ENCODE data around the gene ROCK2.
A peak's percentile ranks its signal among the peaks of the same experiment; 100 is the strongest.

Gene ROCK2

DNA sequence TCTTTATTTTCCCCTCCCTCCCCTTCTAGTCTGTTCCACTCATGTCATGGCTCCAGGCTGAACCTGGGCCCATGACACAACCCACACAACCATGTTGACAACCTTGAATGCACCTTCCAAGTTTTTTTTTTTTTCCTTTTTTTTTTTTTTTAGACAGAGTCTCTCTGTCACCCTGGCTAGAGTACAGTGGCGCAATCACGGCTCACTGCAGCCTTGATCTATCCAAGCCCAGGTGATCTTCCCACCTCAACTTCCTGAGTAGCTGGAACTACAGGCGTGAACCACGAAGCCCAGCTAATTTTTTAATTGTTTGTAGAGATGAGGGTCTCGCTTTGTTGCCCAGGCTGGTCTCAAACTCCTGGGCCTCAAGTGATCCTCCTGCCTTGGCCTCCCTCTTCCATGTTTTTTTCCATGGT lies 21.9 kb upstream of the ROCK2 start:
- DNase-seq, result no peak

DNA sequence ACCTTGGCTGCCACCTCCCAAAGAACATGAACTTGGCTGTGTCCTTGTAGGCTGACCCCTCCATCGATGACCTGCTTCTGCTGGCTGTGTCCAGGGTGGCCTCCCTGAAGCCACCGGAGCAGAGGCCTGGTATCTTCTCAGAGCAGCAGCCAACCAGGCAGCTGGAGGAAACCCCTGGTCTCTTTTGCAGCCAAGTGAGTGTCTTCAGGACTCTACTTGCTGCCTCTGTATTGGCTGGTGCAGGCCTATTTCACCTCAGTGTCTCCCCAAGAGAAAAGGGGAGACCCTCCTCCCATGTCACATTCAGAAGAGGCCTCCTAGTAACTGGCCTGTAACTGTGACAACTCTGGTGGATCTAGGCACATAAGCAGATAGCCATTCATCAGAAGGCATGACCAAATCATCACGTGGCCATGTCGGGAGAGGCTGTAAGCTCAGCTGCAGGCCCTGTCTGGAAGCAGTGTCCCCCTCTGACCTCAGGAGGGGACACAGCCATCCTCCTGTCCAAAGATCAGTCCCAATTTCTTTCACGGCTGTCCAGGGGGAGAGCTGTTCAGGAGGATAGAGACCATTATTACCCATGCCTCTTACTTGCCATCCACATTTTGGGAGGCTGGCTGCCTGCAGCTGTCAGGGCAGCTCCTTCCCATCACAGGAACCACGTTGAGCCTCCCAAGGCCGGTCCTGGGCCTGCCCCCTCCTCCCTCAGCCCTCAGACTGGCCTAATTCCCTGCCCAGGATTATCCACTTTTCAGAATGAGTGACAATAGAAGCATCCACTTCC lies 20.9 kb upstream of the ROCK2 start:
- no peak for DNase-seq

DNA sequence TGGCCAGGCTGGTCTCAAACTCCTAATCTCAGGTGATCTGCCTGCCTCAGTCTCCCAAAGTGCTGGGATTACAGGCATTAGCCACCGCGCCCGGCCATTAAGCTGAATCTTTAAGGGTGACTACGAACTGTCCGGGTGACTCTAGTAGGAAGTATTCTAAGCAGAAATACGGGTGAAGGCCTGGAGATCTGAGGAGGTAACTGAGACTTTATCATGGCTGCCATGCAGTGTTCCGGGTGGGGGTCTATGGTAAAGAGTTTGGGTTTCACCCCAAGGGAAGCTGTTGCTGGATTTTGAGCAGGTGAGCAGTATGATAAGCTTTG lies 20.1 kb upstream of the ROCK2 start:
- DNase-seq, result no peak

DNA sequence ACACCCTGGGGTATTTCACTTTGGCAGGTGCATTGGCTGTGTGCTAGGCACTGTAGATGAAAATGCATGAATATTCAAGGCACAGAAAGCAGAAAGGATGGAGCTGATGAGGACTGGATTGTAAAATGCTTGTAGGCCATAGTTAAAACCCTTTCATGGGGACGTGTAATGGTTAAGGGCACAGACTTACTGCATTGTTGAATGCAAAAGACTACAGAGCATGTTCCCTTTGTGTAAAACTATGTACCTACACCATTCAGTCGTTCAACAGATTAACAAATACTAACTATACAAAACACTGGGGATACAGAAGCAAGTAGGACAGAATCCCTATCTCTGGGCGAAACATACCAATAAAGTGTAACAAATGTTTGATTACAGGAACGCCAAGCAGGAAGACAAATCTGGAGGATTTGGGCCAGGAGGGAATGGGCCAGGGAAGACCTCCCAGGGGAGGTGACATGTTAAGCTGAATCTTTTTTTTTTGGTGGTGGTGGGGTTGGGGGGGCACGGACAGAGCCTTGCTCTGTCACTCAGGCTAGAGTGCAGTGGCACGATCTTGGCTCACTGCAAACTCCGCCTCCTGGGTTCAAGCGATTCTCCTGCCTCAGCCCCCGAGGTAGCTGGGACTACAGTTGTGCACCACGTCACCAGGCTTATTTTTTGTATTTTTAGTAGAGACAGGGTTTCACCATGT lies 19.6 kb upstream of the ROCK2 start:
- no peak for DNase-seq

DNA sequence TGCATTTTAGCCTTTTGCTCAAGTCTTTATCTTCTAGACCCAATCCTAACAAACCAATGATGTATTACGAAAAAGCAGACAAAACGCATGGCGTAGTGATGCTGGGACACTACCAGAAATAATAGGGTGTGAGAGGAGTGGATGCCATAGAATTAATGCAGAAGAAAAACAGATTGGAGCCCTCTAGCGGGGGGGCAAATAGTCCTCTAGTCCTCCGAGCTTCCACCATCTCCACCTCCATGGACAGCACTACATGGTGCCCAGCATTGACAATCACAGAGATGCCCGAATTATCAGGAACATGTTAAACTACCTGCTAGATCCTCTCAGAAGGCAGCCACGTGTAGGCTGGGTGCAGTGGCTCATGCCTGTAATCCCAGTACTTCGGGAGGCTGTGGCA lies 15.4 kb upstream of the ROCK2 start:
- no peak for DNase-seq

DNA sequence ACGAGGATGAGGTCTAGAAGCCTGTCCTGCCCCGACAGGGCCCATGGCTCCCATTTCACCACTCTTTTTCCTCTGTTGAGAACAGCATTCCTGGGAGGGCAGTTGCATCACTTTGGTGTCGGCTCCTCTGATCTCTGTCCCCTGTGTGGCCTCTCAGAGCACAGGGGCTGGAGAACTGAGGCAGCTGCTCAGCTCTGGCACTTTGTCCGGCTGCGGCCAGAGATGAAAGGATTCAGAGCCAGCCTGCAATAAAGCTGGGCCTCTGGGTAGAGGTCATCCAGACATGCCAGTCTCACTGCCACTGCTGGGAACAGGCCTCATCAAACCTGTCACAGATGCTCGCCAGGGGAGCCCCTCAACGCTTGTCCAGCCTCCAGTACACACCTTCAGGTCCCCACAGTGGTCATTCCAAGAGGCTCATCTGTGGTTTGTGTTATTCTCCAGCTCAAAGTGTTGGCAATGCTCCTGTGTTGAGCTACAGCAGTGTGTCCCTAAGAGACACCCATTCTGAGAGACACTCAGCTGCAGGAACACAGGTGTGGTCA lies 13.1 kb upstream of the ROCK2 start:
- no peak for DNase-seq

DNA sequence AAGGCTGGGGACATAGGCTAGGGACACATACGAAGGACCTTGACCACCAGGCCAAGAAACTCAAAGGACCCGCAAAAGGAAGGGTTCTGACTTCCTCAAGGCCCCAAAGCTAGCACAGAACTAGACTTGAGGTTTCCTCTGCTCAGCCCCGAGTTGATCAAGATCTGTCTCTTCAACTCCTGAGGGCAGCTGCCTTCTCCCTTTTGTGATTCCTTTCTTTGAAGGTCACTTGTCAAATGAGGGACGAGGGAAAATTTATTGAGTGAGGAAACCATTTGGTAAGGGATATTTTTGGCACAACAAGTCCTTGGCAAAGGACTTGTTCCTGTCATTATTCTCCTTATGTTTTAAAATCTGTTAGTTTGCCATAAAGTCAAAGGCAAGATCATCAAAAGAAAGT lies 12.3 kb upstream of the ROCK2 start:
- no peak for DNase-seq

DNA sequence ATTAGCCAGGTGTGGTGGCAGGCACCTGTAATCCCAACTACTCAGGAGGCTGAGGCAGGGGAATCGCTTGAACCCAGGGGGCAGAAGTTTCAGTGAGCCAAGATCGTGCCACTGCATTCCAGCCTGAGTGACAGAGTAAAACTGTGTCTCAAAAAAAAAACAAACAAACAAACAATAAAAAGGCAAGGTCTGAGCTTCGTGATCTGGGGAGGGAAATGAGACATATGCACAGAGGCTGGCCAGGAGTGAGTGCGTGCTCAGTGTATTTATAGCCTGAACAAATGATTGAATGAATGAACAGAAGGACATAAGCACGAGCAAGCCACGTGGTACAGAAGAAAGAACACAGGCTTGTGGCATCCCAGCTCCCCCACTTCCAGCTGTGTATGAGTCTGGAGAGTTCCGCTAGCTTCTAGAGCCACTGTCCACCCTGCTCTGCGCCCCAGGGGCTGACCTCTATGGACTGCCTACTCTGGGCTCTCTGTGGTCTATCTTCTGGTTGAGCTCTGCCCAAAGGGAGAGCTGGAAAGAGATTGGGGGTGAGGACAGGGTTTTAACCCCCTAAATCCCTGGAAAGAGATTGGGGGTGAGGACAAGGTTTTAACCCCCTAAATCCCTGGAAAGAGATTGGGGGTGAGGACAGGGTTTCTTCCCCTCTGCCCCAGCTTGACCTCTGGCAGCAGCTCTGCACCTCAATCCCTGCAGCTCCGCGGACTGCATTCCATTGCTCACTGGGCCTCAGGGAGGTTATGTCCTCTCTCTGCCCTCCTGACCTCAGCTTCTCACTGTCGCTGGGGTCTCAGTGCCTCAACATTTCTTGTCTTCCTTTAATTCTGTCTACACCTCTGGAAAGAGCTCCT lies 11.0 kb upstream of the ROCK2 start:
- DNase-seq, result no peak

DNA sequence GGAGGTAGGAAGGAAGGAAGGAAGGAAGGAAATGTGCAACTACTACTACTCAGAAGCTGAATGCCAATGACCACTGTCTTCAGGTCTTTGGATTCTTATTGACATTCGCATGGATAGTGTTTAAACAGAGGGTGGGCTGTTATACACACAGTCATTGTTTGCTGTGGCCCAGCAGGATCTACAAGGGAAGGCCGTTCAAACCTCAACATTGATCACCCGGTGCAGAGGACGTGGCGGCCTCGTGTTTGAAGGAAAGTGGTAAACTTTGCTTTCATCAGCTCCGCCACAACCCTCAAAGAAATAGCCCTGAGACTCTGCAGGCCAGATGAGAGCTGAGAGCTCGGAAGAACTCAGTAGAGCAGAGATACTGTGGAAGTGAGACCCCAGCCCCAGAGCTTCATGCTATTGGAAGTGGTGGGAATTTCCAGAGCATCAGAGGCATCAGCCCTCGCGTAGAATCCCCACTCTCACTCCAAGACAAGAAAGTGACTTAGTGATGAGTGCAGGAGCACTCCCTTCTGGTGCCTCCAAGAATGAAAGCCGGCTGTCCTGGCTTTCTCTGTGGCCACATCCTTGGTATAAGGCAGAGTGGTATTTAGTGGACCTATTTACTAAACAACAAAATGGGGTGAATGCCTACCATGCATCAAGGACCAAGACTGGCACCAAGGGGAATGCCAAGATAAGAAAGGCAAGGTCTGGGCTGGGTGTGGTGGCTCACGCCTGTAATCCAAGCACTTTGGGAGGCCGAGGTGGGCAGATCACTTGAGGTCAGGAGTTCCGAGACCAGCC lies 10.1 kb upstream of the ROCK2 start:
- DNase-seq, result no peak

DNA sequence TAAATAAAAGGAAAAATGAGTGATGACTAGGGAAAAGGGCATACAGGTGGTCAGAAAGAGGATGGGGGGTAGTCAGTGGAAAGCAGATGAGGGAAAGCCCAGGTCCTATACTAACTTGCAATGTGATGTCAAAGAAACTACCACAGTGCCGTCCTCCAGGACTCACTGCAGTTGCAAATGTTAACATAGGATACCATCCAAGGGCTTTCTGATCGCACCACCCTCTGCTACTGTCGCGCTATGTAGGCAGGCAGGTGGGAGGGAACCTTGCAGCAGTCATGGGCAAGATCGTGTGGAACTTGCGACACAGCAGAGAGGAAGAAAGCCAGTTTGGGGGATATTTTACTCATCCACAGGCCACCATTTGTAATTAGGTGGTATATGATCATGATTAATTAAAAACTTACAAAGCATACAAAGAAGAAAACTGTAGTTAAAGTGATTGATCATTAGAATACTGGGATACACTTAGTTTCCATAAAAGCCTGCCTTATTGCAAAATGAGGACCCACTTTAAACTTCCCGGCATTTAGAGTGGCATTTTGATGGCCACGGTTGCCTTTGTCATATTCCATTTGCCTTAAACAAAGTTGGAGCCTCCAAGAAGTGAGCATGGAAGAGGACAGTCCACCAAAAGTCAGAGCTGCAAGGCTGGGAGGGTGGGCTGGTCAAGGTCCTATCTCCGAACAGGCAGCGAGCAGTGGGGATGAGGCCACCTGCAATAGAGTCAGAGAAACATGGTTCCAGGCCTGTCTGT lies 8.5 kb upstream of the ROCK2 start:
- no peak for DNase-seq

DNA sequence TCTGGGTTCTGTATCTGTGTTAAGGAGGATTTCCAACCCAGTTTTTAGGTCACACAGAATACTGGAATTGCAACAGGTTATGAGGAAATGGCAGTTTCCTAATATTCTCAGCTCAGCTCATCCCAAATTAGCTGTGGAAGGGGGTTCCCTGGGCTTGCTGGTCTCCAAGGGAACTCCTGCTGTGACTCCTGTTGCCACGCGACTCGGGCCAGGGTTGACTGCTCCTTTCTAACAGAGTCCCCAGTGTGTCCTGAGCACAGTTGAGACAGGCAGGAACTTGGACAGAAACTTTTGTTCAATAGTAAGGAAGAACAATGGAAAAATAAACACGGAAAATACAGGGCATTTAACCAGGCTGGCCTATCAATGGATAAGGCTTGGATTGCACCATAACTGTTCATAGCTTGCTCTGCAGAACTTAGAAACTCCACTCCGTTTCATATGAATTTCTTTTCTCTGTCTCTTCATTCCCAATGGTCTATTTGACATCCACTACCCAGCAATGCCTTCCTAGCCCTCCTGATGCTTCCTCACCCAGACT lies 3.8 kb upstream of the ROCK2 start:
- no peak for DNase-seq

DNA sequence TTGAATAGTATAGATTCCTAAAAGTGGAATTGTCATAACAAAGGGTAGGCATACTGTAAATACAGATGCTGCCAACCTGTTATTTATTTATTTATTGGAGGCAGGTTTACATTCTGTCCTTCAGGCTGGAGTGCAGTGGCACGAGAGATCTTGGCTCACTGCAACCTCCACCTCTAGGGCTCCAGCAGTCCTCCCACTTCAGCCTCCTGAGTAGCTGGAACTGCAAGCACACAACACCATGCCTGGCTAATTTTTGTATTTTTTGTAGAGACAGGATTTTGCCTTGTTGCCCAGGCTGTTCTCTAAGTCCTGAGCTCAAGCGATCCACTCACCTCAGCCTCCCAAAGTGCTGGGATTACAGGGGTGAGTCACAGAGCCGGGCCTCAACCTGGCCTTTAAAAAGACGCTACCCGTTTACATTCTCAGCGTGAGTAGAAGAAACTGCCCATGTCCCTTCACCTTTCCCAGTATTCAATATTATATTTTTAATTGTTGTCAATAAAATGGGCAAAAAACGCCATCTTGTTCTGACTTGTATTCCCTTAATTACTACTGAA lies 3.0 kb upstream of the ROCK2 start:
- no peak for DNase-seq

DNA sequence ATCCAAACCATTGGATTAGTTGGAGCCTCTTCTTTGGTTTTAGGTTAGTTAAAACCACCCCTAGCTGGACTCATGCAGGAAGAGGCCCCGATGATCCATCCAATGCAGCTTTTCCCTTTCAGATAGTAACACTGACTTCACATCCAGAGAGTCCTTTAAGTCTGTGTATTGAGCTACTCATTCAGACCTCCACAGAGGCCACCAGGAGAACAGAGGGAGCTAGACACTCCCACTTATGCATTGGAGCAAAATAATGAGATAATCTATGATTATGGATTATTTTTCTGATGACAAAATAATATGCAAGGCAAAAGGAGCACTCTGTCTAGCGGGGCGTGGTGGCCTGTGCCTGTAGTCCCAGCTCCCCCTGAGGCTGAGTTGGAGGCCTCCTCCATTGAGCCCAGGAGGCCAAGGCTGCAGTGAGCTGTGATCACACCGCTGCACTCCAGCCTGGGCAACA lies 1.6 kb upstream of the ROCK2 start:
- no peak for DNase-seq

DNA sequence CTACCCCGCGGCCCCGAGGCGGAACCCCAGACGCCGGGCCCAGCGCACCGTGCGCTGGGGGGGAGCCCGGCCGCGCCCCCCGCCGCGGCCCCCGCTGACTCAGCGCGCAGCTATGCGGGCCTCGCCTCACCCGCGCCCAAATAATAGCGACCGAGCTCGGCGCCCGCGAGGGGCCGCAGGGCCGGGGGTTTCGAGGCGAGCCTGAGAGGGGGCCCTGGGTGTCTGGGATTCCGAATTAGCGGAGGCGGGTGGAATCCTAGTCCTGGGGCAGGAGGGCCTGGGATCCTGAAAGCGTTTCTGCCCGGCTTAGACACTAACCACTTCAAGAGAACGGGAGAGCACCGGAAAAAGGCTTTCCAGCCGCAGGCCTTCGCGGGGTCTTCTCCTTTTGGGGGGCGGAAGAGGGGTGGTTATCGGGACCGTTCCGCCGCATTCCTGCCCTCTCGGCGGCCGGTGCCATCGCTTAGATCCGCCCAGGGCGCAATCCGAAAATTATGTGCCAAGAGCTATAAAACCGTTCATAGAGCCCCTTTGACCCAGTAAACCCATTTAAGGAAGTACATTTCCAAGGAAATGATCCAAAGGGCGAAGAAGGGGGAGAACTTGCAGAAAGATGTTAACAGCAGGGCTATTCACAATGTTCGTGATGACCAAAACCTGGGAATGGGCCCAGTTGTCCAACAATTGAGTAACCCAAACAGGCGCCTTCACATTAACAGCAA lies 681 bp upstream of the ROCK2 start:
- peak; percentile 84 for DNase-seq

DNA sequence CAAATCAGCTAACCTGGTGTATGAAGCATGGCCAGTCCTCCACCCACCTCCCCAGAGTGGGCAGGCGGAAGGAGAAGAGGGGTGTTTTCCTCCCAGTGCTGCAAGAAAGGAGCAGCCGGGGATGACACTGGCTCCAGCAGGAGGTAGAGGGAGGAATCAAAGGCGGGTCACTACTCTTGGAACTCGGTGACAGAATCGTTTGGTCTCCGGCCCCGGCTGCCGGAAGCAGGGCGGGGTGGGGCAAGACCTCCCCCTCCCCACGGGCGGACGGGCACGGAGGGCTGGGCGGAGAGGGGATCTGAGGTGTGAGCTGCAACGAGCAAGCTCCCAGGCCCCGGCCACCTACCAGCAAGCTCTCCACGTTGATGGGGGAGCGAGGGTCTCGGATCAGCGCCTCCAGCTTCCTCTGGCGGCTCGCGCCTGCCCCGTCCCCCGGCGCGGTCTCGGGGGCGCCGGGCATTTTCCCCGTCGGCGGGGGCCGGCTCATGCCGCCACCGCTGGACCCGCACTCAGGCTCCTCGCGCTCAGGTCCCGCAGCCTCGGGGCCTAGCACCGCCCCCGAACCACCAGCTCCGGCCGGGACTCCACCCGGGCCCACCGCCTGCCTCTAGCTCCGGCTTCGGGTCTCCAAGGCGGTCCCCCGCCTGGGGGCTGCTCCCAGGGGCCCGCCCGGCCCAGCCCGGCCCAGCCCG lies 640 bp downstream of the ROCK2 start:
- peak; percentile 56 for DNase-seq

DNA sequence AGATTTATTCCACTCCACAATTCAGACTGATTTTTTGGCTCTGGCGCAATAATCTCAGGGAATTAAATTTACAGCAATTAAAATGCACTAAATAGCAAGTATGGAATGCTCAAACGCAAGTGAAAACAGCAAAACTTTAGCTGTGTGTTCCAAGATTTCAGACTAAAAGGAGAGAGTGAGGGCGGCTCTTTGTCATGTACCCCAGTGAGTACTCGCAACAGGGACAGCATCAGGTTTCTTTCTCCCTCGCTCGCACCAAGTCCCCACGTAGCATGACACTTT lies 1.1 kb downstream of the ROCK2 start:
- DNase-seq, result no peak

DNA sequence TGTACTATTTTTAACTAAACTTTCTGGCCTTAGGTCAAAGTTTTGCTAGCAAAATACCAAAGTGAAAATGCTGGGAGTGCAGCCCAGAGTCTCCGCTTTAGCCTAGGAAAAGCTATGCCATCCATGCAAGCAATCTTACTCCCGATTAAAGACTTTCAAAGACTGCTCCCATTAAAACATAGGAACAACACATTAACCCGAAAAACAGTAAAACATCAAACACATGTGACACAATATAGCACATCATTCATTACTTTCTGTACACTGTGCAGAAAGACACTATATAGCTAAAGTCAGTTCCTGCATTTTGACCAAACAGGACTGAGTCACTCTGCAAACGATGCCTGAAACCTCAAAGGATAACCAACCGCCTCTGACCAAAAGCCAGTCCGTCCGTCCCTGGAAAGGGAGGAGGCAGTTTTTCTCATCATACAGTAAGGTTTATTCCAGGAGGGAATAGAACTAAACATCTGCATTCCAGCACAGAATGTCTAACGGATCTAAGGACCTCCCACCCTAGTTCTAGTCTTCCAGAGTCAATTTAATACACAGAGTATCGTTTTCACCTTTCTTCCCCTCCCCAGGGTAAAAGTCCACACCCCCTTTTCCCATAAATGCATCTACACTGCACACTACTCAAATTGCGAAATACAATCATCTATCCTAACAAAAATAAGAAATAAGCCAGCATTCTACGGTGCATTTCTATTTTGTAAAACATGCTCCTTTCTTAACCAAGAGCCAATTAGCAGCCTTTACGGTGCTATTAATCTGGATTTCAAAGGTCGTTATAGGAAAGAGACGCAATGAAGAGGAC lies 1.7 kb downstream of the ROCK2 start:
- peak; percentile 81 for DNase-seq

DNA sequence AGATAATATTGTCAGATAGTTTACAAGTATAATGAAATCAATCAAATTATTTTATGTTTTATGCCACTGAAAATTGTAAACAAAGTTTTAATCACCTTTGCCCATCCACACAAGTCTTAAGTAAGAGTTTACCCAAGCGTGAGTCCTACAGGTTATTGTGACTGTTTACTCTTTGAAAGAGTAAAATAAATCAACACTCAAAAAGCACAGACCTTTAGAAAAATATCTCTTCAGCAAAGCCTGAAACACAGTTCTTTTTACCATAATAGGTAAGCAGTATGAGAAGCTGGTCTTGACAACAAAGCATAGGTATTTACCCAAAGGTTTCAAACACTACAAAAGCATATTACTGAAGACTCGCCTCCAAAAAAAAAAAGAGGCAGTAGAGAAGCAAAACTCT lies 3.7 kb downstream of the ROCK2 start:
- DNase-seq, result no peak

DNA sequence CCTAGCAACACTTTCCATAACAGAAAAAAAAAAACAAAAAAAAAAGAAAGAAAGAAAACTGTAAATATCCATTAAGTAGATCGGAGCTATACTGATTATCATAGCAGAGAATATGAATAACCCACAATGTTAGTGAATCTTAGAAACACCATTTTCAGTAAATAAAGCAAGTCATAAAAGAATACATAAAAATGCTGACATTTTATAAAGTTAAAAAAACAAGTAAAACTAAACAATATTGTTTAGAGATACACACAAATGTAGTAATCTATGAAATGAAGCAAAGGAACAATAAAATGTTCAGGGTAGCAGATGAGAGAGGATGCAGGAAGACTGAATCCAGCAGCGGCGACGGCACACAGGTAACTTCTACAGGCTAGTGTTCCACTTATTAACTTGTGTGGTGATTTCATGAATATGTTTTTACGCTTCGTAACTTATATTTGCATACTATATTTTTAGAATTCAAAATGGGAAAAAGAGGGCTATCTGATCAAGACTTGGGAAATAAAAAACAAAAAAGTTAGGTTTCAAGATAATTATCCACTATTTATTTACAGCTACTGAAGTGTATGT lies 4.8 kb downstream of the ROCK2 start:
- DNase-seq, result no peak

Data from EL (cell line).